Skeletal muscle tissue (tissue), 4 donors: ENCODE measurements around the gene PIP4P1. TPM values are rescaled to one million over a fixed set of nuclear protein-coding genes. Genes with fewer than 3 reads are reported as not detected.

Experiments used
- H3K27ac ChIP-seq: one replicate; pipeline ENCODE4 v1.7.0; 2013; ENCODE audit warnings: mild to moderate bottlenecking, low read depth, low read length, inconsistent platforms
- H3K27me3 ChIP-seq, 3 donors: one replicate each; pipeline ENCODE4 v1.7.0; 2013; ENCODE audit warnings: low read length in 3 of 3; ENCODE audit not compliant: control insufficient read depth in 3 of 3, insufficient read depth in 3 of 3
- H3K36me3 ChIP-seq, 3 donors: one replicate each; pipeline ENCODE4 v1.7.0; 2013; ENCODE audit warnings: low read length in 3 of 3; ENCODE audit not compliant: control insufficient read depth in 3 of 3, insufficient read depth in 3 of 3
- H3K4me1 ChIP-seq, 3 donors: one replicate each; pipeline ENCODE4 v1.7.0; 2013; ENCODE audit warnings: low read length in 3 of 3, mild to moderate bottlenecking in 3 of 3; ENCODE audit not compliant: control insufficient read depth in 3 of 3, insufficient read depth in 3 of 3
- H3K4me3 ChIP-seq, 3 donors: one replicate each; pipeline ENCODE4 v1.7.0; 2013; ENCODE audit warnings: low read length in 3 of 3
- H3K9ac ChIP-seq, 3 donors: one replicate each; pipeline ENCODE4 v1.7.0; 2013; ENCODE audit warnings: low read length in 3 of 3, mild to moderate bottlenecking in 3 of 3, moderate library complexity in 2 of 3, low read depth in 1 of 3
- H3K9me3 ChIP-seq, 3 donors: one replicate each; pipeline ENCODE4 v1.7.0; 2013; ENCODE audit warnings: low read length in 3 of 3; ENCODE audit not compliant: control insufficient read depth in 3 of 3
- total RNA-seq: library from RNA; depleted of rRNA; stranded (reverse); fragments of >200 nt; gene quantifications from one replicate; pipeline ENCODE4 v1.2.3, GENCODE V29; 2014
- donor health status: Osteomylitis.

PIP4P1 gene
- total RNA-seq, 1 donor from 2014 or later, result 13.0 TPM

- H3K9me3 ChIP-seq, result no peaks in the 10 kb centered on the region
- no peak overlapping the region for H3K9ac ChIP-seq
- H3K27ac ChIP-seq, result no peak overlapping the region
- peaks cover 0 to 3% (median 0%) of the 10 kb centered on the region in 3 donors for H3K4me1 ChIP-seq
- no peak overlapping the region for H3K4me3 ChIP-seq
- no peaks in the 10 kb centered on the region for H3K27me3 ChIP-seq
- H3K36me3 ChIP-seq, result peaks cover 2 to 21% (median 12%) of the 10 kb centered on the region in 3 donors
Observed at GRCh38 chr14:20478894-20479293, 17.7 kb upstream of the PIP4P1 start.

GRCh38 chr14:20477211-20477876 lies 16.1 kb upstream of the PIP4P1 start:
- Histone ChIP-seq H3K4me3 (no peak overlapping the region), H3K9me3 (no peaks in the 10 kb centered on the region), H3K36me3 (peaks cover 2 to 21% (median 12%) of the 10 kb centered on the region in 3 donors), H3K27me3 (no peaks in the 10 kb centered on the region), H3K27ac (peak overlapping the region; percentile 6), H3K4me1 (peaks cover 0 to 3% (median 0%) of the 10 kb centered on the region in 3 donors), H3K9ac (no peak overlapping the region)

GRCh38 chr14:20476776-20477175 lies 15.5 kb upstream of the PIP4P1 start:
- H3K9ac ChIP-seq, result no peak overlapping the region
- H3K27ac ChIP-seq, result peak overlapping the region; percentile 6
- H3K36me3 ChIP-seq, result peaks cover 2 to 21% (median 12%) of the 10 kb centered on the region in 3 donors
- H3K4me1 ChIP-seq, result peaks cover 0 to 3% (median 0%) of the 10 kb centered on the region in 3 donors
- H3K27me3 ChIP-seq, result no peaks in the 10 kb centered on the region
- no peak overlapping the region for H3K4me3 ChIP-seq
- no peaks in the 10 kb centered on the region for H3K9me3 ChIP-seq

GRCh38 chr14:20472536-20473169 lies 11.4 kb upstream of the PIP4P1 start:
- Histone ChIP-seq H3K27me3 (no peaks in the 10 kb centered on the region), H3K9ac (no peak overlapping the region), H3K27ac (no peak overlapping the region), H3K36me3 (peaks cover 2 to 21% (median 12%) of the 10 kb centered on the region in 3 donors), H3K4me1 (peaks cover 14 to 22% (median 20%) of the 10 kb centered on the region in 3 donors), H3K4me3 (no peak overlapping the region), H3K9me3 (no peaks in the 10 kb centered on the region)

- Histone ChIP-seq H3K27me3 (no peaks in the 10 kb centered on the region), H3K4me1 (peaks cover 14 to 20% (median 18%) of the 10 kb centered on the region in 3 donors), H3K4me3 (peak overlapping the region; percentile 83 to 92 (median 91)), H3K9me3 (no peaks in the 10 kb centered on the region), H3K36me3 (peaks cover 0 to 7% (median 7%) of the 10 kb centered on the region in 3 donors), H3K27ac (peak overlapping the region; percentile 77), H3K9ac (no peak overlapping the region)
Observed at GRCh38 chr14:20470603-20470901, 9.3 kb upstream of the PIP4P1 start.

GRCh38 chr14:20469890-20470602 lies 8.8 kb upstream of the PIP4P1 start:
- Histone ChIP-seq H3K4me1 (peaks cover 14 to 20% (median 18%) of the 10 kb centered on the region in 3 donors), H3K9ac (peak overlapping the region; percentile 79 to 87 (median 86)), H3K9me3 (no peaks in the 10 kb centered on the region), H3K27ac (peak overlapping the region; percentile 77), H3K36me3 (peaks cover 0 to 5% (median 2%) of the 10 kb centered on the region in 3 donors), H3K4me3 (peak overlapping the region; percentile 83 to 92 (median 91)), H3K27me3 (no peaks in the 10 kb centered on the region)

GRCh38 chr14:20469242-20469889 lies 8.1 kb upstream of the PIP4P1 start, which contains the start of gene PNP:
TSS of gene PNP (plus strand) at chr14:20469406. CDS start at chr14:20469525, 119 bp downstream.
- no peaks in the 10 kb centered on the region for H3K27me3 ChIP-seq
- no peaks in the 10 kb centered on the region for H3K36me3 ChIP-seq
- no peaks in the 10 kb centered on the region for H3K9me3 ChIP-seq
- H3K27ac ChIP-seq, result peak within 1 kb of the TSS; percentile 77
- peaks cover 14 to 20% (median 18%) of the 10 kb centered on the region in 3 donors for H3K4me1 ChIP-seq
- peak within 1 kb of the TSS; percentile 83 to 92 (median 91) for H3K4me3 ChIP-seq
- H3K9ac ChIP-seq, result peak within 1 kb of the TSS; percentile 79 to 87 (median 86)

- peaks cover 14 to 20% (median 18%) of the 10 kb centered on the region in 3 donors for H3K4me1 ChIP-seq
- no peaks in the 10 kb centered on the region for H3K9me3 ChIP-seq
- H3K27ac ChIP-seq, result peak overlapping the region; percentile 77
- no peaks in the 10 kb centered on the region for H3K36me3 ChIP-seq
- no peaks in the 10 kb centered on the region for H3K27me3 ChIP-seq
- H3K9ac ChIP-seq, result peak overlapping the region; percentile 79 to 87 (median 86)
- peak overlapping the region; percentile 83 to 92 (median 91) for H3K4me3 ChIP-seq
Observed at GRCh38 chr14:20468764-20469241, 7.6 kb upstream of the PIP4P1 start.

GRCh38 chr14:20460458-20461224 lies 593 bp downstream of the PIP4P1 start:
- peaks cover 29 to 42% (median 32%) of the 10 kb centered on the region in 3 donors for H3K36me3 ChIP-seq
- no peaks in the 10 kb centered on the region for H3K27me3 ChIP-seq
- H3K9me3 ChIP-seq, result no peaks in the 10 kb centered on the region
- H3K4me1 ChIP-seq, result peaks cover 22 to 39% (median 26%) of the 10 kb centered on the region in 3 donors
- peak overlapping the region; percentile 78 to 94 (median 83) for H3K9ac ChIP-seq
- peak overlapping the region; percentile 93 for H3K27ac ChIP-seq
- H3K4me3 ChIP-seq, result peak overlapping the region; percentile 83 to 91 (median 89)
